COLO668 (cell line): ENCODE data around the gene PRKCQ.
"Not testable (repeated sequence)": the region's sequence is repeated elsewhere in the genome, so short reads cannot be mapped to it uniquely, and the experiment has no call there.

Source experiments
- DNase-seq: peaks from one replicate; lab custom pipeline; 2025; ENCODE audit not compliant: unreplicated experiment; lab: John Stamatoyannopoulos, UW

Gene PRKCQ

DNA sequence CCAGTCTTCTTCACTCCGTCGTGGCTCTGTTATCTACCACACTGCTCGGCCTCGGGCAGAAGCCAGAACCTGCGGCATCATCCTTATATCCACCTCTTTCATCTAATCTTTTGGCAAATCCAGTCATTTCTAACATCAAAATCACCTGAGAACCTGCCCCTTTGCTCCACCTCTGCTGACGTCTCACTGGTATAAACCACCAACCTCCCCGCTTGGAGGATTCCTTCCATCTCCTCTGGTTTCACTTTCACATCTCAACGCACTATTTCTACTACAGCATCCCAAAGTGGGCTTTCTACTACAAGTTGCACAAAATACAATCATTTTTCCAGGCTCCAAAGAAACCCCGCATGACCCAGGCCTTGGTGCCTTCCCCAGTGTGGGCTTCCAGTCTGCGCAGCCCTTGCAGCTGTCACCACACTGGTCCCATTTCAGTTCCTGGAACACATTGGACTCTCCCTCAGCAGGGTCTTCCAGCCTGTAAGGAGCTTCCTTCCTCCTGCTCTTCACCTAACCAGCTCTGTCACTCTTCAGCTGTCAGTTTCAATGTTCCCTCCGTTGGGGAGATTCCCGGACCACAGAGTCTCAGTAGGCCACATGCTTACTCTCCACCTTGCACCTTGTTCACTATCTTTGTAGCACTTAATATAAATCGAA is 85.0 kb downstream of the PRKCQ start:
- DNase-seq = no peak

GRCh38 chr10:6494442-6494819 is 85.6 kb downstream of the PRKCQ start:
- DNase-seq = no peak

GRCh38 chr10:6493521-6494441 is 86.3 kb downstream of the PRKCQ start:
- DNase-seq = no peak

DNA sequence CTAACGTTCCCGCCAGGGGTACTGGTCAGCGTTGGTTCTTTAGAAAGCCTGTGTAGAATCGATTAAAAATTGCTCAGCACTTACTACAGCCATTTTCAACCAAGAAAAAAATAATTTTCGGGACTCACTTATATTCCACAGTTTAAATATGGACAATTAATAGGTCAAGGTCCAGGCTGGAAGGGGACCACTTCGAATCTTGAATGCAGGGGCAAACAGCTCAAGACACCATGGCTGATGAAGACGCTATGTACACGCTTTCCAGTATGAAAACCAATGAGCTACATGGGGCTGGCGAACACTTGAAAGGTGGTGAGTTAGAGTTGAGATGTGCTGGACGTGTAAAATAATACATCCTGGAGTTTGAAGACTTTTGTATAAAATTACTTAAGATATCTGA is 87.2 kb downstream of the PRKCQ start:
- no peak for DNase-seq

DNA sequence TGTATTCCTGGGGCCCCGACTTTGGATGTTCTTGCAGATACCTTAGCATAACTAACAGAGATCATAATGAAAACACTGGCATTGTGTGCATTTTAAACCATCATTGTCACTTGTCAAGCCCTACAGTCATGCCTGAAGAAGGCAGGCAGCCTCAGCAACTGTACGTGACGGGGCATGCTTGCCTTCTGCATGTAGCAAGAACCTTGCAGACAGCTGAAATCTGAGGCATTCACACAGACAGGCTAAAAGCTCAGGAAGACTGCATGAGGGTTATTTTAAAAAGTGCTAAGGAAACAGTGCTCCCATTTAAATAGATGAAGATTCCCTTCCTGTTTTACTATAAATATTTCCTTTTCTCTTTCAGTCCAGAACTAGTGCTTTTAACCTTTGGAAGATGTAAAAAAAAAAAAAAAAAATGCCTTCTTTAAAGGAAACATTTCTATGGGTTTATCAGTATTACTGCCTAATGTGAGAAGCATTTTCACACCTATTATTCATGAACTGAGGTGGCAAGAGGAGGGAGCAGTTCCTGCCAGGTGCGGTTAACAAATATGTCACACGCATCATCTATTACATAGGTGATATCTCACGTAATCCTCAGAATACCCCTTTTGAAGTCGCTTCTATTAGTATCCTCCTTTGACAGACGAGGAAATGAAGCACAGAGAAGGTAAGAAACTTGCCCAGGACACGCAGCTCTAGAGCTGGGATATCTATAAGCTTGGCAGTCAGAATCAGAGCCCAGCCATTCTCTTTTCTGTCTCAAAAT is 88.1 kb downstream of the PRKCQ start:
- no peak for DNase-seq

GRCh38 chr10:6490614-6491013 is 89.5 kb downstream of the PRKCQ start:
- no peak for DNase-seq

GRCh38 chr10:6487920-6488319 is 92.2 kb downstream of the PRKCQ start:
- no peak for DNase-seq

- DNase-seq = no peak
These were observed 93.8 kb downstream of the PRKCQ start for GRCh38 chr10:6486309-6486708.

GRCh38 chr10:6482737-6483357 is 97.2 kb downstream of the PRKCQ start:
- DNase-seq = no peak

DNA sequence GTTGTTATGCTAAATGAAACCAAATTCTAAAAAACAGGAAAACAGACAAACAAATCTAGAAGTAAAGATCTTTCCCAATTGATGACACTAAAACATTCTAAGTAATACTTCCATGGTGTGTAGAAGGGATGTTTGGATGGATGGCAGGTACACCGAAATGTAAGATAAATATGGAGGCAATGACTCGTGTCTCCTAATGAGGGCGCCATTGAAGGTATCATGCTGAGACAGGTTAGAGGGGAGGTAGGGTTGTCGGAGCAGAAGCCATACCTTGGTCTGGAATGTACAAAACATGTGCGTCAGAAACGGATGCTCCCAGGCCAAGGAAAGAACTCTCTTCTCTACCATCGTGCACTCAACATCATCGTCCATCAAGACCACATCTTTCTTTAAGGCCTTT is 101.4 kb downstream of the PRKCQ start:
- DNase-seq = no peak

DNA sequence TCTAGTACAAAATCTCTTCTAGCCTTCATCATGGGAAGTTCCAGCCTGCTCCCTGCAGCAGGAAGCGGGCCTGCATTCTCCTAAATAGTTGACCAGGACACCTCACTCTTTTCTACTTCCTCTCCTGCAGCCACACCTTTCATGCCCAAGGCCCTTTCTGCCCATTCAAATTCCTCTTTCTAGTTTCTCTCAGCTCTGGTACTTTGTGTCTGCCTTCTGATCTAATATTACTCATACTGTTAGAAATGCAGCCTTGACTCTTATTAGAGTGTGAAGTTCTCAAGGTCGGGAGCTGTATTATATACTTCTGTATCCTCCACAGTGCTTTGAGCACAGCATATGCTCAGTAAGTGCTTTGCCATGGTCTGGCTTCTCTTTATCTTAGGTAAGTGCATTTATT is 103.1 kb downstream of the PRKCQ start:
- DNase-seq = no peak

DNA sequence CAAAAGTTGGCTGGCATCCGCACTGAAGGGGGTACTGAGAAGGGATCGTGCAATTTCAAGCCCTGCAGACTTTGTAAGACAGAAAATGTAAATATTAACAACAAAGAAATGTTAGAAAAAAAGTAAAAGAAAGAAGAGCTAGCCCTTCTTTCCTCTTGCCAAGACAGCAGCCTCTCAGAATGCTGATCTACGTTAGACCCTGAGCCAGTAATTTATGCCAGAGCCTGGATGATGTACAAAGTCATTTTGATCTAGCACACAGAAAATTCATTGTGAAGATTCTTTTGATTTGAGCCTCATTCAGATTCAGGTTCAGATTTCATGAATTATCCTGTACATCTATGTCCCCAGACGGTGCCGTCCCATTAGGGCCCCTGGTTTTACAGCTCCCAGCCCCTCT is 105.2 kb downstream of the PRKCQ start:
- DNase-seq = no peak

GRCh38 chr10:6473901-6474370 is 106.1 kb downstream of the PRKCQ start:
- DNase-seq = no peak

GRCh38 chr10:6473430-6473829 is 106.6 kb downstream of the PRKCQ start:
- DNase-seq = no peak

DNA sequence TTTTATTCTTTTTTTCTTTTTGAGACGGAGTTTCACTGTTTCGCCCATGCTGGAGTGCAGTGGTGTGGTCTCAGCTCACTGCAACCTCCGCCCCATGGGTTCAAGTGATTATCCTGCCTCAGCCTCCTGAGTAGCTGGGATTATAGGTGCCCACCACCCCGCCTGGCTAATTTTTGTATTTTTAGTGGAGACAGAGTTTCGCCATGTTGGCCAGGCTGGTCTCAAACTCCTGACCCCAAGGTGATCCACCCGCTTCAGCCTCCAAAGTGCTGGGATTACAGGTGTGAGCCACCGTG is 107.4 kb downstream of the PRKCQ start:
- not testable (repeated sequence) for DNase-seq

DNA sequence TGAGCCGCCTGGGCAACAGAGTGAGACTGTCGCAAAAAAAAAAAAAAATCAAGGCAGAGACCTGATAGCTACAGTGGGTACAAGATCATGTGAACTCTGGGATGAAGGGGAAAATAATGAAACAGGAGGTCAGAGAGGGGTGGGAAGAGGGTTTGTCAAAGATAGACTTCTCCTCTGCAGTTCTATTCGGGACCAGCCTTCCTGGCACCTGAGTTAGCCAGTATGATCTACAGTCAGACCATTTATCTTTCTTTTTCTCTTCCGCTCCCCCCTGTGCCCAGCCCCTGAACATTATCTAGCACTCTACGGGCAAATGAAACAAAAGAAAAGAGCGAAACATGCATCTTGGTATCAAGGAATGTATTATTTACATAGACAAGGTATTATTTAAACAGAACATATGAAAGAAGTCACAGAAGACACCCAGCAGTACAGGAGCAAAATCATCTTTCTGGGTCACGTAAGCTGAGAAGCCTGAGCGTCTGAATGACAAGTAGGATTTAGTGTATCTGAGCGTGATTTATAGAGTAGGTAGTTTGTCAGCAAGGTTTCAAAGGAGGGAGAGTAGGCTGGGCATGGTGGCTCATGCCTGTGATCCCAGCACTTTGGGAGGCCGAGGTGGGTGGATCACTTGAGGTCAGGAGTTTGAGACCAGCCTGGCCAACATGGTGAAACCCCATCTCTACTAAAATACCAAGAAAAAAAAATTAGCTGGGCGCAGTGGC is 109.0 kb downstream of the PRKCQ start:
- no peak for DNase-seq

GRCh38 chr10:6469661-6470060 is 110.4 kb downstream of the PRKCQ start:
- DNase-seq = no peak

DNA sequence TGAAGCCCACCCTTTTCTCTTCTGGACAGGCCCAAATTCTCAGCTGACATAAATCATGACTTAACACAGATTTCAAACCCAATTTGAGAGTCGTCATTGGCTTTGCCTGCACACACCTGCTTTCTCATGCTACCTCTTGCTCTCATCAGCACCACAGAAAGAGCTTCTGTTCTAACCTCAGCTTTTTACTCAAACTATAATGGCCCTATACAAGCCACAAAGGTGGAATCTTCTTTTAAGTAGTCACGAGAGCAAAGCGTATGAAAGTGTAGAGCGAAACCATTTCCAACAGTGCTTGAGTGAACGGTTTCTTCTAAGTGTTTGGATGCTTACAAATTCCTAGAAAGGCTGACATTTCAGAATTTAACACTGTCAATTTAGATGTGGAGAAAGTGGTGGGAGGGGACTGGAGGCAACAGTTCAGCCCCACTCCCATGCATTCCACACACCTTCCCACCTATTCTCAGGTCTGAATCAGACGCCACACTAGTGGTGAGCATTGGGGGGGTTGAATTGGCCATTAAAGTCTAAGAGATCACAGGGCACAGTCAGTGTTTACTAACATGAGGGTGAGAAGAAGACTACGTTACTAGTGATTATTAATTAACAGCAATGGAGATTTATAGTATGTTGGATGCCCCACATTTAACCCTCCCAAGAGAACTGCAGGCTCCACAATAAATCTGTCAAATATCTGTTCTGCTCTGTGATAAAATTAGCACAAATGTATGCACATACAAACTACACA is 114.0 kb downstream of the PRKCQ start:
- no peak for DNase-seq

DNA sequence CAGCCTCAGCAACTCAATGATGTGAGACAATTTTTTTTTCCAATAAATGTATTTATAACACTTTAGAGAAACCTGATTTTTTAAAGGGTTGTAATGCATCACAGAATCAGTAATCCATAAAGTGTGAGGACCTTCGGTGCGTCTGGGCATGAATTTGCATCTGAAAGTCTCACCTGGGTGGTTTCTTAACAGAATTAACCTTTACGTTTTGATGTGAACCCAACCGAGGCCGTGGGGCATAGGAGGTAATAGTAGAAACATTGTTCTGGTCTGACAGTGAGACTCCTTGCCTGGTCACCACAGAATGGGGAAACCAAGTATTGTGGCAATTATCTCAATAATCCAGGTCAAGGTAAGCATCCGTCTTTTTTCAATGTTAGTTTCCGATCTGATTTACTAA is 114.6 kb downstream of the PRKCQ start:
- no peak for DNase-seq

- no peak for DNase-seq
These were observed 115.1 kb downstream of the PRKCQ start for GRCh38 chr10:6464862-6465430.
